ENCODE data around the gene RACK1. TPM values are rescaled to one million over a fixed set of nuclear protein-coding genes. Genes with fewer than 3 reads are reported as not detected.

RACK1 gene
- total RNA-seq, 1 donor, result 3,386 TPM

GRCh38 chr5:181195249-181195761, 48.4 kb downstream of the RACK1 start:
- DNase-seq (ENCODE audit: low read depth), result no peak
- TF ChIP-seq, protein P1, sequence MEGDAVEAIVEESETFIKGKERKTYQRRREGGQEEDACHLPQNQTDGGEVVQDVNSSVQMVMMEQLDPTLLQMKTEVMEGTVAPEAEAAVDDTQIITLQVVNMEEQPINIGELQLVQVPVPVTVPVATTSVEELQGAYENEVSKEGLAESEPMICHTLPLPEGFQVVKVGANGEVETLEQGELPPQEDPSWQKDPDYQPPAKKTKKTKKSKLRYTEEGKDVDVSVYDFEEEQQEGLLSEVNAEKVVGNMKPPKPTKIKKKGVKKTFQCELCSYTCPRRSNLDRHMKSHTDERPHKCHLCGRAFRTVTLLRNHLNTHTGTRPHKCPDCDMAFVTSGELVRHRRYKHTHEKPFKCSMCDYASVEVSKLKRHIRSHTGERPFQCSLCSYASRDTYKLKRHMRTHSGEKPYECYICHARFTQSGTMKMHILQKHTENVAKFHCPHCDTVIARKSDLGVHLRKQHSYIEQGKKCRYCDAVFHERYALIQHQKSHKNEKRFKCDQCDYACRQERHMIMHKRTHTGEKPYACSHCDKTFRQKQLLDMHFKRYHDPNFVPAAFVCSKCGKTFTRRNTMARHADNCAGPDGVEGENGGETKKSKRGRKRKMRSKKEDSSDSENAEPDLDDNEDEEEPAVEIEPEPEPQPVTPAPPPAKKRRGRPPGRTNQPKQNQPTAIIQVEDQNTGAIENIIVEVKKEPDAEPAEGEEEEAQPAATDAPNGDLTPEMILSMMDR (IDR thresholded peaks at IDR 0.05; ENCODE audit: insufficient read depth, low read depth, low read length), result no peak
- H3K4me3 ChIP-seq (ENCODE audit: low read depth, low read length), result no peak overlapping the region

GRCh38 chr5:181194489-181195248, 49.0 kb downstream of the RACK1 start:
- DNase-seq (ENCODE audit: low read depth), result no peak
- H3K4me3 ChIP-seq (ENCODE audit: low read depth, low read length), result no peak overlapping the region
- TF ChIP-seq, protein P1 (IDR thresholded peaks at IDR 0.05; ENCODE audit: insufficient read depth, low read depth, low read length), result no peak

GRCh38 chr5:181193656-181194055, 50.0 kb downstream of the RACK1 start:
- H3K4me3 ChIP-seq (ENCODE audit: low read depth, low read length), result no peak overlapping the region
- no peak for DNase-seq (ENCODE audit: low read depth)
- TF ChIP-seq, protein P1 (IDR thresholded peaks at IDR 0.05; ENCODE audit: insufficient read depth, low read depth, low read length), result no peak

GRCh38 chr5:181192337-181193046, 51.2 kb downstream of the RACK1 start:
- peak overlapping the region; percentile 87 for H3K4me3 ChIP-seq (ENCODE audit: low read depth, low read length)
- TF ChIP-seq, protein P1 (IDR thresholded peaks at IDR 0.05; ENCODE audit: insufficient read depth, low read depth, low read length), result no peak
- no peak for DNase-seq (ENCODE audit: low read depth)

DNA sequence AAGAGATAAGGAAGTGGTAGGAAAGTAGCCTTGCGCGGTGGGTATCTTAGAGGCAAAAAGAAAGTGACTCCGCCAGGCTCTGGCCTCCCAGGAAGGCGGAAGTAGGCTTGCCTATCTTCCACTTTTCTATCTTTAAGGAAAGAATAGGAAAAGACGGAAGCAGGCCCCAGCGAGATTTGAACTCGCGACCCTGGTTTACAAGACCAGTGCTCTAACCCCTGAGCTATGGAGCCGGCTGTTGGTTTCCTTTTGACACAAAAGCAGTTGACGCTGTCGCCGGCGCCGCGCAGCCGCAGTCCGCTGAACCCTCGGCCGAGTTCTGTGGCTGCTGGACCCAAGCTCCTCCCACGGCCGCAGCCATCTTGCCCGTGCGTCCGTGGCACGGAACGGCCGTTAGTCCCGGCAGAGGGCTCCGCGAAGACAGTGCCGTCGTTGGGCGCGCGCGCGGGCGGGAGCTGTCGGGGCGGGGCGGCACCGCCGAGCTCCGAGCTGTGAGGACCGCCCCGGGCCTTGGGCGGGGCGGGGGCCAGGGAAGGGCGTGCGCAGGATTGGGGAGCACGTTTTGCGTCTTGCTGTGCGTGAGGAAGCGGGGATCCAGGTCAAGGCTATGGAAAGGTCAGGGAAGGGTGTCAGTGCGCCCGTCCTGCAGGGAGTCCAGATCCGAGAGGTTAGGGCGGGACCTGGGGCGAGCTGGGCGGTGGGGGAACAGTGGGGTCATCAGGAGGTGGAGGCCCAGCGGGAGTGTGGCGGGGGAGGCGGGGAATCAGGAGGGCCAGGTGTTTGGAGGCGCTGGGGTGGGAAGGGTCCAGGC, 52.0 kb downstream of the RACK1 start:
- peak; percentile 97 for DNase-seq (ENCODE audit: low read depth)
- TF ChIP-seq, protein P1 (IDR thresholded peaks at IDR 0.05; ENCODE audit: insufficient read depth, low read depth, low read length), result no peak
- H3K4me3 ChIP-seq (ENCODE audit: low read depth, low read length), result peak overlapping the region; percentile 87

GRCh38 chr5:181190711-181191525, 52.8 kb downstream of the RACK1 start:
- peak overlapping the region; percentile 87 for H3K4me3 ChIP-seq (ENCODE audit: low read depth, low read length)
- TF ChIP-seq, protein P1 (IDR thresholded peaks at IDR 0.05; ENCODE audit: insufficient read depth, low read depth, low read length), result no peak
- DNase-seq (ENCODE audit: low read depth), result peak; percentile 56

Measured in fibroblast of villous mesenchyme (primary cell).